Embryonic facial prominence (tissue), 1 donor: ENCODE measurements around the gene HSPA4.
A peak's percentile ranks its signal among the peaks of the same experiment; 100 is the strongest.
"Not testable (repeated sequence)": the region's sequence is repeated elsewhere in the genome, so short reads cannot be mapped to it uniquely, and the experiment has no call there.

Source experiments
- DNase-seq: peaks from one replicate; pipeline ENCODE4 v3.0.0-alpha.2; 2016; ENCODE audit errors: extremely low spot score

Gene HSPA4

DNA sequence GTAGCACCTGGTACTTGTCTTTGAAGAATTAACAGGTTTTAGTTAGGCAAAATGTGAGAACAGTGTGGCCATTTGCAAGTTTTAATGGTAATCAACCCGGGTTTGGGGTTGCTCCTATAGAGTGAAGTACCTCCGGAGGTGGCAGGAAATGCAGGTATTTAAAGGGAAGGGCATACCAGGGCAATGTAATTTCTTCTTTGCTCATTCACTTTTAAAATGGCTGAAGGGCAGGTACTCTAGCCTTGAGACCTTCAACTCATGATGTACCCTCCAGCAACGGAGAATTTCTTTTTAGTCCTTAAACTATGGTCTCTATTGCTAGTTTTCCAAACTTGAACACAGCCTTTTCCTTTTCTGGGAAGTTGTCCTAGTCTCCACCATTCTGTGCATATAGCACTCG, 1.3 kb upstream of the HSPA4 start:
- DNase-seq: no peak

- no peak for DNase-seq
These were observed 712 bp upstream of the HSPA4 start for GRCh38 chr5:133051061-133051541.

- peak; percentile 20 for DNase-seq
These were observed 733 bp downstream of the HSPA4 start for GRCh38 chr5:133052317-133053175.

GRCh38 chr5:133053448-133053847, 1.6 kb downstream of the HSPA4 start:
- DNase-seq: no peak

DNA sequence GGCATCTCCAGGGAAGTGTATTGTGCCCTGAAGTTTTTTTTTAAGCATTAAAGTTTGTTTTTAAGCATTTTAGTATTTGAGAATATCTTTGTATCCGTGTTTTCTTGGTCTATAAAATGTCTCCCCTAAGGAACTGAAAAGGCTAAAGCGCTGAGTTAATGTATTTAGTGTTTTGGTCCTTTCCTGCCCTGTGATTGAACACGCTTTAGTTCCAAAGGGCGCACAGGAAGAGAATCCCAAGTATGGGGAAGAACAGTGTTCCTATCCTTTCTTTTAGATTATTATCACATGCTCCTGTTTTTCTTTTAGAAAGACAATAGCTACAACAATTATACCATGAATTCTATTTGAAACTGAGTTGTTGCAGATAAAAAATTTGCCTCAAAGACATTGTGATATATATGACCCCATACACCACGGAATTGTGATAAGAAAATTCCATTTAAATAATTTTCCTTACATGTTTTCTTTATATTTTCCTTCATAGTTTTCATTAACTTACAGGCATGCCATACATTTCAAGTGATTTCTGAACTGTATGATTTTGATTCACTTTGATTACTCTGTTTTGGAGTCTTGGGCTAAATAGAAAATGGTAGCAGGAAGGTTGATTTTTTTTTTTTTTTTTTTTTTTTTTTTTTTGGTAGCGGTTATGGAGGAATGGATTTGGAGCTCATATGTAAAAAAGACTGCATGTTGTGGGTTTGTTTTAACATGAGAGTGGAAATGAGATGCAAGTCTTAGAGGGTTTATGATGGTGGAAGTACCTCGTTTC, 3.1 kb downstream of the HSPA4 start:
- no peak for DNase-seq

DNA sequence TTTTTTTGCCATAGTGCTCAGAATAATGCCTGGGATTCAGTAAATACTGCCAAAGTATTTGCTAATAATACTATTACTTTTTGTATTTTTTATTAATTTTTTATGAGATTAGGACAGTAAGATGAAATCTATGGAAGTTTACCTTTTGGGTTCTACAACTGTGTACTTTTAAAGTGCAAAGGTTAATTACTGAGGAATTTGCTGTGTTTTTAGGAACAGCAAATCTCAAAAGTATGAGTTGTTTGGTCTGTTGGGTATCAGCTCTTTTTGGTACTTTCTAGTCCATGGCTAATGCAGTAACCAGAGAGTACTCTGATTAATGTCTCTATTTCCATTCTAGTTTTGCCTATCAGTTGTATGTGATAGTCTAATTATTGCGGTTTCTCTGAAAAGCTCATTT, 5.1 kb downstream of the HSPA4 start:
- DNase-seq: no peak

DNA sequence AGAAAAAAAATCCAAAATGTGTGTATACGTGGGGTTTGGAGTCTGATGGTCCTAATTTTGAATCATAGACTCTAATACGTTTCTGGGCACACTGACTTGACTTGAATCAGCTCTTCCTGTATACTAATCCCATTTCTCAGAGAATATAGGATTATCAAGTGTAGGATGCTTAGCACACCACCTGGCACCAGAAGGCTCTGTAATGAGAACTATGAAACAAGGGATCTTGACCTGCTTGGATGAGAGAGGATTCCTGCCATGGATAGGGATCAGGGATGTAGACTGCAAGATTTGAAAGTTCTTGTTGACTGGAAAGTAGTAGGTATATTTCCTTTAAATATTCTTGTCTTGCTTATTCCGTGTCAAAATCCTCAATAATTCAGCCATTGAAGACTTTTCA, 7.8 kb downstream of the HSPA4 start:
- no peak for DNase-seq

GRCh38 chr5:133062276-133062675, 10.5 kb downstream of the HSPA4 start:
- DNase-seq: no peak

DNA sequence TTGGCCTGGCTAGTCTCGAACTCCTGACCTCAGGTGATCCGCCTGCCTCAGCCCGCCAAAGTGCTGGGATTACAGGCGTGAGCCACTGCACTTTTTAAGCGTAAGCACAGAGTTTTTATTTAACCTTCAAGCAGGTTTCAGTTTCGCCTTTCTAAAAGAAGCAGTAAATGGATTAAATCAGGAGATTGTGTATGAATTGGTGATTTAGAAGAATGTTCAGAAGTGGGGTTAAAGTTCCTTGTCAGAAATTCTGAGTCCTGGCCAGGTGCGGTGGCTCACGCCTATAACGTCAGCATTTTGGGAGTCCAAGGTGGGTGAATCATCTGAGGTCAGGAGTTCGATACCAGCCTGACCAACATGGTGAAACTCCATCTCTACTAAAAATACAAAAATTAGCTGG, 12.2 kb downstream of the HSPA4 start:
- DNase-seq: no peak

GRCh38 chr5:133065471-133065870, 13.7 kb downstream of the HSPA4 start:
- no peak for DNase-seq

- no peak for DNase-seq
These were observed 14.2 kb downstream of the HSPA4 start for GRCh38 chr5:133066045-133066444.

DNA sequence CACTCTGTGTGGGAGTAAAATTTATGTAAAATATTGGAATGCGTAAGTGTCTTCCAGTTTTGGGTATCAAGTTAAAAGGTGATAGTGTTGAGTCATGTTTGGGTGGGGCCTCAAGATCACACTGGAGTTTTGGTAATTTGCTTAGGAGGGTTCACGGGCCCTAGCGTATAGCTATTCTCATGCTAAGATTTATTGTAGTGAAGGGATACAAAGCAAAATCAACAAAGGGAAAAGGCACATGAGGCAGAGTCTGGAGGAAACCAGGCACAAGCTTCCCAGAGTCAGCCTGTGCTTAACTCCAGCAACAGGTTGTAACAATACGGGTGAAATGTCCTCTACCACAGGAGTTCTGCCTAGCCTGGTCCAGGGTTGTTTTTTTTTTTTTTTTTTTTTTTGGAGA, 20.2 kb downstream of the HSPA4 start:
- DNase-seq: no peak

GRCh38 chr5:133075572-133076536, 24.0 kb downstream of the HSPA4 start:
- no peak for DNase-seq

DNA sequence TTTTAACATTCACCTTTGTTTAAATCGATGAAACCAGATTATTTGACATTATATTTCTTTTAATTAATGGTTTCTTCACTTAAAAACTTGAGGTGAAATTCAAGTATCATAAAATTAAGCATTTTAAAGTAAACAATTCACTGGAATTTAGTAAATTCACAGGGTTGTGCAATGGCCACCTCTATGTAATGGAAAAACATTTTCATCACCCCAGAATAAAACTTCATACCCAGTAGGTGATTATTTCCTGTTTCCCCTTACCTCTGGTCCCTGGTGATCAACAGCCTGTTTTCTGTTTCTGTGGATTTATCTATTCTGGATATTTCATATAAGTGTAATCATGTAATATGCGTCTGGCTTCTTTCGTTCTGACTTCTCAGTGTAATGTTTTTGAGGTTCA, 27.2 kb downstream of the HSPA4 start:
- DNase-seq: no peak

- no peak for DNase-seq
These were observed 29.2 kb downstream of the HSPA4 start for GRCh38 chr5:133081036-133081435.

DNA sequence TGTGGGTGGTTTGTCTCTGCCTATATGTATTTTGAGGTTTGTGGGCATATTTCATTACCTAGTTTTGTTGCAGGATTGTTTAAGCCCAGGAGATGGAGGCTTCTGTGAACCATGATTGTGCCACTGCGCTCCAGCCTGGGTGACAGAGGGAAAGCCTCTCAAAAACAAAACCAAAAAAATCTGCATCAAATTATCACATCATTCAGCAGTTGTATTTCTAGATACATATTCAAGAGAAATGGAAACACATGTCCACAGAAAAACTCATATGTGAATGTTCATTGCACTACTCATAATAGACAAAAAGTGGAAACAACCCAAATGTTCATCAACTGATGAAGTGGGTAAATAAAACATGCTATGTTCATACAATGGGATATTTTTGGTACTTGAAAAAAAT, 29.9 kb downstream of the HSPA4 start:
- peak; percentile 34 for DNase-seq

- DNase-seq: no peak
These were observed 30.3 kb downstream of the HSPA4 start for GRCh38 chr5:133082128-133082527.

DNA sequence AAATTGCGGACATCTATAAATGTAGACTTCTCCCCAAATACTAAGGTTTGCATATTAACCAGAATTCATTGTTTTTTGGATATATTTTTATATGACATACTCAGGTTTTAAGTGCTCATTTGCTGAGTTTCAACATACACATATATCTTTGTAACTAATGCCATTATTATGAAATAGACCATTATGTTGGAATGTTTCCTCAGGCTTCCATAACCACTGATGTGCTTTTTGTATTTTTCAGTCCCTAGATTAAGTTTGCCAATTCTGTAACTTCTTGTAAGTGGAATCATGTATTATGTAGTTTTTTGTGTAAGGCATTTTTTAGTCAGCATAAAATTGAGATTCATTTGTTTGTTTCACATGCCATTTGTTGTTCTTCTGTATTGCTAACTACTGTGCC, 32.1 kb downstream of the HSPA4 start:
- no peak for DNase-seq

GRCh38 chr5:133085171-133085570, 33.4 kb downstream of the HSPA4 start:
- not testable (repeated sequence) for DNase-seq

DNA sequence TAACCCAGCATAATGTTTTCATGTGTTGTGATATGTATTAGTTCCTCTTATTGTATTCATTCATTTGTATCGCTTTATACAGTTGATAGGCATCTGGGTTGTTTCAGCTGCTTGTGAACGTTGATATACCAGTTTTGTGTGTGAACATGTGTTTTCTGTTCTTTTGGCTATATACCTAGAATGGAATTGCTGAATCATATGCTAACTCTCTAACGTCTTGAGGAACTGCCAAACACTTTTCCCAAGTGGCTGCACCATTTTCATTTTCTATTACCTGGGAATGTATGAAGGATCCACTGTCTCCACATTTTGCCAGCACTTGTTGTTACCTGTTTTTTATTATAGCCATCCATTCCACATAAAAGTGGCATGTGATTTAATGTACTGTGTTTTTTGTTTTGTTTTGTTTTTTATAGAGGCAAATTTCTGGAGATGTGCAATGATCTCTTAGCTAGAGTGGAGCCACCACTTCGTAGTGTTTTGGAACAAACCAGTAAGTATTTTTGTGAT, 34.6 kb downstream of the HSPA4 start:
- no peak for DNase-seq

- no peak for DNase-seq
These were observed 36.3 kb downstream of the HSPA4 start for GRCh38 chr5:133088064-133088463.

DNA sequence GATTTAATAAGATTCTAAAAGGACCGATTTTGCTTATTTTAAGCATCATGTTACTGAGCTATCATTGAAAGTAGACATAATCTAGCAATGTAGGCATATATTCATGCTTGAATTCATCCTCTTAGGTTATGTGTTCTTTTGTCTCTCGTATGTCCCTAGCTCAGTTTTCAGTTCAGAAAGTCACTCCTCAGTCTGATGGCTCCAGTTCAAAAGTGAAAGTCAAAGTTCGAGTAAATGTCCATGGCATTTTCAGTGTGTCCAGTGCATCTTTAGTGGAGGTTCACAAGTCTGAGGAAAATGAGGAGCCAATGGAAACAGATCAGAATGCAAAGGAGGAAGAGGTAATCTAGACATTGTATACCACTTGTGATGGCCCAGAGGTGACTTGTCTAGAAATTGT, 39.2 kb downstream of the HSPA4 start:
- DNase-seq: no peak
